Measurements from ENCODE around the gene ACADM.
"Not testable (repeated sequence)": the region's sequence is repeated elsewhere in the genome, so short reads cannot be mapped to it uniquely, and the experiment has no call there.

Gene ACADM

DNA sequence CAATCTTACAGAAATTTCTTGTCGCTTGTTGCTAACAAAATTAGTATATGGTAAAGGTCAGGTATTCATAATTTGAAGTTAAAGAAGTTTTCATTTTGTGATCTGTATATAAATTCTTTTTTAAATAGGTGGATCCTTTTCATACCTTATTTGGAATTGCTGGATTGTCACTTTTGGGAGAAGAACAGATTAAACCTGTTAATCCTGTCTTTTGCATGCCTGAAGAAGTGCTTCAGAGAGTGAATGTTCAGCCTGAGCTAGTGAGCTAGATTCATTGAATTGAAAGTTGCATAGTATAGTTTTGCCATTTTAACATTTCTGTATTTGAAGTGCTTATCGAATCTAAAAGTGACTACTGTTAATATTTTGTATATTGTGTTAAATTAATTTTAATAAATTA is 69.9 kb downstream of the ACADM start:
- no peak for DNase-seq (ENCODE audit: low spot score)

DNA sequence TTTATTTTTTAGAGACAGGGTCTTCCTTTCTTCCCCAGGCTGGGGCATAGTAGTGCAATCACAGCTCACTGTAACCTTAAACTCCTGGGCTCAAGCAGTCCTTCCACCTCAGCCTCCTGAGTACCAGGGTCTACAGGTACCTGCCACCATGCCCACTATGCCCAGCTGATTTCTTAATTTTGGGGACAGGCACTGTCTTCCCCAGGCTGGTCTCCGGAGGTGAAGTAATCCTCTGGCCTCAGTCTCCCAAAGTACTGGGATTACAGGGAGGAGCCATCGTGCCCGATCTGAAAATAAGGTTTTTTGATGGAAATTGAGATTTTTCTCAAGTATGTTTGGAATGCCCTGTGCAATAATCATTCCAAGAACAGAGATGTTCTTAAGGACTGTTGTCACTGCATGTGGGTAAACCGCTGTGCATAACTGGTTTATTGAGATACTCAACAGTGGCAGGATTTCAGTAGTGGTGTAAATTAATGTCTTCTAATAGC is 71.2 kb downstream of the ACADM start:
- DNase-seq (ENCODE audit: low spot score): no peak

DNA sequence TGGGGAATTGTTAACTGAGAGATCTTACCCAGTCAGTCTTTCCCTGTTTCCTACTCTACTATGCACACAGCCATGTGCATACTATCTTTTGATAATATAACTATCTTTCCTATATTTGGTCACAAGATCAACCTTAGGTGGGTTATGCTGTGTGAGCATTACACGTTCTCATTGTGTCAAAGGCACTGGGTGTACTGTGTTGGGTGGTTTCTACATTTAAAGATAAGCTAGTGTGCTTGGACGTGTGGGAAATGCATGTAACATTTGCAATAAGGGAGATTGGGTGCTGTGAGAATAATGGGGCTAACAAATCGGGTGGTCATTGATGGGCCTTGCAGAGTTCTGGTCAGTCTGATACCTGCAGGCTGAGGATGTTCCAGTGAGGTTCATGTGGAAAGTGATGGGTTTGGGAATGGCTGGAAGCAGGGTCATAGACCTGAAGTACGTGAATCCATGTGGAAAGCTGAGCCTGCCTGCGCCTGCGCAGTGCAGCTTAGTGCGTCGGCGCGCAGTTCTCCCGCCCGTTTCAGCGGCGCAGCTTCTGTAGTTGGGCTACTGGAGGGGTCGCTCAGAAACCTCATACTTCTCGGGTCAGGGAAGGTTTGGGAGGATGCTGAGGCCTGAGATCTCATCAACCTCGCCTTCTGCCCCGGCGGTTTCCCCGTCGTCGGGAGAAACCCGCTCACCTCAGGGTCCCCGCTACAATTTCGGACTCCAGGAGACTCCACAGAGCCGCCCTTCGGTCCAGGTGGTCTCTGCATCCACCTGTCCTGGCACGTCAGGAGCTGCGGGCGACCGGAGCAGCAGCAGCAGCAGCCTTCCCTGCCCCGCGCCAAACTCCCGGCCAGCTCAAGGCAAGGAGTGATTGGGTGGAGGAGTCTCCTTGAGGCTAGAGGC is 72.1 kb downstream of the ACADM start, which contains the start of gene MSH4:
Gene MSH4, plus strand, starts transcription at position 507 of the 897 bp plus-strand sequence. Its CDS starts 104 bp downstream, at position 611.
- no peak for DNase-seq (ENCODE audit: low spot score)

DNA sequence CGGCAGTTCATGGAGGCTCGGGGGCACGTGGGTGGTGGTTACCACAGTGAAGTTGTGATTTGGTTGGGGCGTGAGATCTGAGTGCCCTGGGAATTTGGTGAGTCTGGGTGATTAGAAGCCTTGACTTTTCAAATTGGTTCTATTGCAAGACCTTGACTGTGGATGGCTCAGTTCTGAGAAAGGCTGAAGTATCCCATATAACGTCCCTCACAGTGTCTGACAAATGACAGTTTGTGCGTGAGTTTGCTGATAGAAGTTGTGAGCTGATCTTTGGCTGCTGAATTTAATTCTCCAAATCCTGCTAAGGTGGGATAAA is 72.7 kb downstream of the ACADM start:
- no peak for DNase-seq (ENCODE audit: low spot score)

DNA sequence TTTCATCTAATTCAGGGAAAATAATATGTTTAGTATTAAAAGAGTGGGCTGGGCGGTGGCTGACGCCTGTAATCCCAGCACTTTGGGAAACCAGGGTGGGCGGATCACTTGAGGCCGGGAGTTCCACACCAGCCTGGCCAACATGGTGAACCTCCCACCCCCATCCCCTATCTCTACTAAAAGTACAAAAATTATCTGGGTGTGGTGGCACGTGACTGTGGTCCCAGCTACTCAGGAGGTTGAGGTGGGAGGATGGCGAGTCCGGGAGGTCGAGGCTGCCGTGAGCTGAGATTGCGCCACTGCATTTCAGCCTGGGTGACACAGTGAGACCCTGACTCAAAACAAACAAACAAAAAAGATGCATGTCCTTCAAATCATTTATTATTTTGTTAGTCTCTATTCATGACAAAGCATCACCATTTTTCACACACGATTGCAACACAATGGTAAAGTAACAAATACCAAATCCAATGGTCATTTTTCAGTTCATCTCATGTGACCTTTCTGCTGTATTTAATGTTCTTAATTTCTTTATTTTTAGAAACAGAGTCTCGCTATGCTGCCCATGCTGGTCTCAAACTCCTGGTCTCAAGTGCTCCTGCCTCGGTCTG is 73.2 kb downstream of the ACADM start:
- DNase-seq (ENCODE audit: low spot score): no peak

DNA sequence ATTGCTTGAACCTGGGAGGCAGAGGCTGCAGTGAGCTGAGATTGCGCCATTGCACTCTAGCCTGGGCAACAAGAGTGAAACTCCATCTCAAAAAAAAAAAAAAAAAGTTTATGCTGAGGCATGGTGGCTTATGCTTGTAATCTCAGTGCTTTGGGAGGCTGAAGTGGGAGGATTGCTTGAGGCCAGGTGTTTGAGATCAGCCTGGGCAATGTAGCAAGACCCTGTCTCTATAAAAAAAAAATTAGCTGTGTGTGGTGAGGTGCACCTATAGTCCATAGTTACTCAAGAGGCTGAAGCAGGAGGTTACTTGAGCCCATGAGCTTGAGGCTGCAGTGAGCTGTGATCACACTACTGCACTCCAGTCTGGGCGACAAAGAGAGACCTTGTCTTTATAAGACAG is 77.0 kb downstream of the ACADM start:
- DNase-seq (ENCODE audit: low spot score): not testable (repeated sequence)

DNA sequence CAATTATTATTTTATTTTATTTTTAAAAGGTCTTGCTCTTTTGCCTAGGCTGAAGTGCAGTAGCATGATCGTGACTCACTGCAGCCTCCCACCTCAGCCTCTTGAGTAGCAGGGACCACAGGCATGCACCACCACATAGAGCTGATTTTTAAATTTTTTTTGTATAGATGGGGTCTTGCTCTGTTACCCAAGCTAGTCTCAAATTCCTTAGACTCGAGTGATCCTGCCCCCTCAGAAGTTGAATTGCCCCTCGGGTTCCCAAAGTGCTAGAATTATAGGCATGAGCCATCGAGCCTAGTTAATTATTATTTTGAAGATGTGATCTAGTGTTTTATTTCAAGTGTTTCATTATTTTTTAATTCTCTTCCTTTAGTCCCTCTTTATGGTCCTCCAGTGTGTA is 84.4 kb downstream of the ACADM start:
- DNase-seq (ENCODE audit: low spot score): no peak

DNA sequence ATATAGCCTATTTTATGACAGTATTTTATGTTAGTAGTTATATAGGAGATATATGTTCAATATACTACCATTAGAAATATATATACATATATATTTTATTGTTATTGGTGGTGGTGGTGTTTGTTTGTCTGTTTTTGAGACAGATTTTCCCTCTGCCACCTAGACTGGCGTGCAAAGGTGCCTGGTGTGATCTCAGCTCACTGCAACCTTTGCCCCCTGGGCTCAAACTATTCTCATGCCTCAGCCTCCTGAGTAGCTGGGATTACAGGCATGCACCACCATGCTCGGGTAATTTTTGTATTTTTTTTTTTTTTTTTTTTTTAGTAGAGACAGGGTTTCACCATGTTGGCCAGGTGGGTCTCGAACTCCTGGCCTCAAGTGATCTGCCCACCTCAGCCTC is 85.6 kb downstream of the ACADM start:
- not testable (repeated sequence) for DNase-seq (ENCODE audit: low spot score)

DNA sequence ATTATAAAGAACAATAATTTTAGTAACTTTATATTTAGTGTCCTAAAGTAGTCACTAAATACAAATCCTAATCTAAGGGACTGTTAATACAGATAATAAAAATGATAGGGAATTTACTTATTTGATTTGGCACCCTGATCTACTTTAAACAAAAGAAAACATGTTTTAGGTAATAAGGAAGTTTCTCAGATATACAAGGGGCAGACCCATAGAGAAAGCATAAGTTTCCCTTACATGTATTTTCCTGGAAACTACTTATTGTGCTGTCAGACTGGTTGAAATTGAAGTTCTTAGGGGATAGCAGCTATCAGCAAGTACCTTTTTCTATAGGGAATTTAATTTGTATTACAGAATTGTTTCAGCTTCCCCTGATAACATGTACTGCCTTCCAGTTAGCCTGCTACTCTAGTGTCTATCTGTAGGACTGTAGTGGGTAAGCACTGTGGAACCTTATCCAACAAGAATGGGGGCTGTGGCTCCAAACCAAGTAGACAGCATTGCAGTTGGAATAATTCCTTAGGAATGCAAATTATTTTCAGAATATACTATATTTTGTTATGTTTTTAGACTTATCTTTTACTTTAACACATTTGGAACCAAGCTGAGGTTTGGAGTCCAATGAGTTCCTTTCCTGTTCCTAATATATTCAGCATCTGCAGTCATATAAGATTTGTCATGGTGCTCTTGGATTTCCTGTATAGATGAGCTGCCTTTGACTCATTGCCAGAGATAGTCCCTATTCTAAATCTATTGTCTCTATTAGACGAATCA is 86.9 kb downstream of the ACADM start:
- no peak for DNase-seq (ENCODE audit: low spot score)

DNA sequence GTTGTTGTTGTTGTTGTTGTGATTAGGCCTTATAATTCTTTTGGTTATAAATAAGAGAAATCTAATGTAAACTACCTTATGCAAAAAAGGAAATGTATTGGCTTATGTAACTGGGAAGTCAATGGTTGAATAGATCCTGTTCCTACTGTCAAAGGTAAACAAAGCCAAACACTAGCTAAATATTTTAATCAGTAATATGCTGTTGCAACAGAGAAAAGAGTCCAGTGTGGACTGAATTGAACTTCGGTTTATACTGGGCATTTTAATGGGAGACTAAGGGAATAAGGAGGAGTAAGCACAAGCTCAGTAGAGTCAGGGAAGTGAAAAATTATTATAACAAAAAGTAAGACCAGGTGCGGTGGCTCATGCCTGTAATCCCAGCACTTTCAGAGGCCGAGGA is 87.6 kb downstream of the ACADM start:
- DNase-seq (ENCODE audit: low spot score): no peak
